ENCODE results near the gene SVIL. TPM values are rescaled to one million over a fixed set of nuclear protein-coding genes. Genes with fewer than 3 reads are reported as not detected.
"Not testable (repeated sequence)": the region's sequence is repeated elsewhere in the genome, so short reads cannot be mapped to it uniquely, and the experiment has no call there.

Gene SVIL
- total RNA-seq, 4 donors from 2014 or later = 785 to 1,099 (median 921) TPM

GRCh38 chr10:29455095-29455494 is 179.7 kb downstream of the SVIL start:
- DNase-seq (ENCODE audit: extremely low spot score) = peak; percentile 81
- 93% methylated on average over 7 of the region's 7 CpGs for WGBS
- TF ChIP-seq POLR2AphosphoS5 (IDR thresholded peaks at IDR 0.05) (peak in 1 of 2 donors; percentile 7), EP300 (IDR thresholded peaks at IDR 0.05) (no peak)
- intact Hi-C loops (cut with DNase I) = no loop called here
- peaks cover 0 to 6% (median 2%) of the 10 kb centered on the region in 4 donors for H3K4me1 ChIP-seq
- no peak overlapping the region for H3K4me3 ChIP-seq
- no peaks in the 10 kb centered on the region for H3K9me3 ChIP-seq
- no peaks in the 10 kb centered on the region for H3K27me3 ChIP-seq
- H3K27ac ChIP-seq (replicated peaks in 1 of 4) = no peak overlapping the region
- H3K36me3 ChIP-seq = peaks cover 20 to 44% (median 41%) of the 10 kb centered on the region in 4 donors

GRCh38 chr10:29454250-29454649 is 180.5 kb downstream of the SVIL start:
- Histone ChIP-seq H3K36me3 (peaks cover 14 to 38% (median 33%) of the 10 kb centered on the region in 4 donors), H3K4me3 (no peak overlapping the region), H3K4me1 (peaks cover 2 to 5% (median 4%) of the 10 kb centered on the region in 4 donors), H3K27me3 (no peaks in the 10 kb centered on the region), H3K9me3 (no peaks in the 10 kb centered on the region), H3K27ac (replicated peaks in 1 of 4) (no peak overlapping the region)
- intact Hi-C loops (cut with DNase I) = no loop called here
- peak; percentile 74 for DNase-seq (ENCODE audit: extremely low spot score)
- TF ChIP-seq POLR2AphosphoS5 (IDR thresholded peaks at IDR 0.05) (peak in 1 of 2 donors; percentile 36), EP300 (IDR thresholded peaks at IDR 0.05) (no peak)
- 96% methylated on average over 4 of the region's 4 CpGs for WGBS

GRCh38 chr10:29452546-29452945 is 182.2 kb downstream of the SVIL start:
- WGBS = 93% methylated on average over 8 of the region's 8 CpGs
- peak; percentile 64 for DNase-seq (ENCODE audit: extremely low spot score)
- Histone ChIP-seq H3K27me3 (no peaks in the 10 kb centered on the region), H3K4me3 (no peak overlapping the region), H3K27ac (replicated peaks in 1 of 4) (no peak overlapping the region), H3K36me3 (peaks cover 5 to 21% (median 16%) of the 10 kb centered on the region in 4 donors), H3K9me3 (no peaks in the 10 kb centered on the region), H3K4me1 (peaks cover 9 to 20% (median 19%) of the 10 kb centered on the region in 4 donors)
- TF ChIP-seq POLR2AphosphoS5 (IDR thresholded peaks at IDR 0.05) (no peak), CTCF (IDR thresholded peaks at IDR 0.05) (no peak), POLR2A (IDR thresholded peaks at IDR 0.05; ENCODE audit: low read depth) (no peak)
- intact Hi-C loops (cut with DNase I) = no loop called here

DNA sequence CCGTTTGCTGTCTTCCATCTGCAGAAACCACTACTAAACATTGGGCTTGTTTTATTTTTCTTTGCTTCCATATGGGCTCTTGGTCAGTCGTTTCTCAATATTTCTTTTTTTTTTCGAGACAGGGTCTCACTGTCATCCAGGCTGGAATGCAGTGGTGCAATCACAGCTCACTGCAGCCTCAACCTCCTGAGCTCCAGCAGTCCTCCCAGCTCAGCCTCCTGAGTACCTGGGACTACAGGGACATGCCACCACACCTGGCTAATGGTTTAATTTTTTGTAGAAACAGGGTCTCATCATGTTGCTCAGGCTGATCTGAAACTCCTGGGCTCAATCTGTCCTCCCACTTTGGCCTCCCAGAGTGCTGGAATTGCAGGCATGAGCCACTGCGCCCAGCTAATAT is 182.8 kb downstream of the SVIL start:
- intact Hi-C loops (cut with DNase I) = no loop called here
- H3K27ac ChIP-seq (replicated peaks in 1 of 4) = no peak overlapping the region
- peaks cover 0 to 15% (median 10%) of the 10 kb centered on the region in 4 donors for H3K36me3 ChIP-seq
- no peaks in the 10 kb centered on the region for H3K27me3 ChIP-seq
- no peak overlapping the region for H3K4me3 ChIP-seq
- H3K4me1 ChIP-seq = peaks cover 9 to 23% (median 21%) of the 10 kb centered on the region in 4 donors
- 74% methylated on average over 4 of the region's 4 CpGs for WGBS
- H3K9me3 ChIP-seq = no peaks in the 10 kb centered on the region
- DNase-seq (ENCODE audit: extremely low spot score) = no peak
- TF ChIP-seq POLR2A (IDR thresholded peaks at IDR 0.05; ENCODE audit: low read depth) = no peak
- no peak for TF ChIP-seq EP300 (IDR thresholded peaks at IDR 0.05)
- no peak for TF ChIP-seq CTCF (IDR thresholded peaks at IDR 0.05)
- no peak for TF ChIP-seq POLR2AphosphoS5 (IDR thresholded peaks at IDR 0.05)

DNA sequence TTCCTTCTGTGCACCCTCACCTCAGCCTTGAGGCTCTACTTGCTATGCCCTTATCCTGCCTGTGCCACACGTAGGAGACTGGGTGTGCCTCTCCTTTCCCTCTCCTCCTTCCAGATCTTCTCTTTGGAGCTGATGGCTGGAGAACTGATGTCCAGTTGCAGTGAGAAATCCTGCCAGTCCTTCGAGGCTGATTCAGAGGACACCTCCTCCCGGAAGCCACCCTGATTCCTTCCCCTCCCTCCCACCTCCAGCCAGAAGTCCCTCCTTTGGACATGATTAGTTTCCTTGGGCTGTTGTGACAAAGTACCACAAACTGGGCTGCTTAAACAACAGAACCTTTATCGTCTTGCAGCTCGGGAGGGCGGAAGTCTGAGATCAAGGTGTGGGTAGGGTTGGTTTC is 184.4 kb downstream of the SVIL start:
- 96% methylated on average over 6 of the region's 6 CpGs for WGBS
- Histone ChIP-seq H3K4me3 (no peak overlapping the region), H3K4me1 (peaks cover 9 to 34% (median 28%) of the 10 kb centered on the region in 4 donors), H3K9me3 (no peaks in the 10 kb centered on the region), H3K27me3 (no peaks in the 10 kb centered on the region), H3K36me3 (peaks cover 0 to 7% (median 0%) of the 10 kb centered on the region in 4 donors), H3K27ac (replicated peaks in 1 of 4) (no peak overlapping the region)
- intact Hi-C loops (cut with DNase I) = no loop called here
- TF ChIP-seq POLR2A (IDR thresholded peaks at IDR 0.05; ENCODE audit: low read depth) (no peak), POLR2AphosphoS5 (IDR thresholded peaks at IDR 0.05) (peak in 1 of 2 donors; percentile 3)
- DNase-seq (ENCODE audit: extremely low spot score) = no peak

DNA sequence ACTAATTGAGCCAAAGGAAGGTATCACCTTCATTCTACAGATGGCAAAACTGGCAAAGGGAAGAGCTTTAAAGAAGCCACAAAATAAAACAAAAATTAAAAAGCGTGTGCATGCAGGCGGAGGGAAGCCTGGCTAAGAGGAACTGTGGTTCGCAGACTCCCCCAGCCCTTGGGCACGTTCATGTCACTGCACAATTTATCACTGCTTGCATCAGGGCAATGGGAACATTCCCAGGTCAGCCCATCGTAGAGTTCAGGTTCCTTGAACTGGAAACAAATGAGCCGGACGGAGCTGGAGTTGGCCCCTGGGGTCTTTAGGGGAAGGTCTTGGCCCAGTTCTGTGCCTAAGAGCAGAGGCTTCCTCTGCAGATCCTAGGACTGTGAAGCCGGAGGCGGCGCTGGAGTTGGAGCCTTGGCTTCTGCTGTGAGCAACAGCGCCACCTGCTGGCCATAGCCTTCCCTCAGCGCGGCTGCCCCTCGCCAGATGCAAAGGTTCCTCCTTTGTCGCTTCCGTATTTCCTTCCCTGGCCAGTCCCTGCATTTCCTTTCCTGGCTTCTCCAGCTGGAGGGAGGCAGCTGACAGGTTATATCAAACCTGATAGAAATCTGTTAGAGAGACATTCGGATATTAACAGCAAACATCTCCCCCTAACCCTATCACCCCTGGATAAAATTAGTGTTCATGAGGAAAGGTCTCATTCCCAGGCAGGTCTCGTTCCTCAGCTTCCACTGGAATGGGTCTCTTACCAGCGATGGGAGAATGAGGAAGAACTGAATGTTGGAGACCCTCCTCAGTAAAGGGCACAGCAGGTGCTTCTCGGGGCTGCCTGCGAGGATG is 185.8 kb downstream of the SVIL start:
- not testable (repeated sequence) for H3K27ac ChIP-seq (replicated peaks in 1 of 4); H3K9me3 ChIP-seq; H3K4me3 ChIP-seq; H3K36me3 ChIP-seq; H3K27me3 ChIP-seq
- TF ChIP-seq POLR2AphosphoS5 (IDR thresholded peaks at IDR 0.05) (peak in 1 of 2 donors; percentile 59), CTCF (IDR thresholded peaks at IDR 0.05) (peak; percentile 75 to 90 (median 89))
- WGBS = 25% methylated on average over 18 of the region's 21 CpGs
- peaks cover 9 to 38% (median 32%) of the 10 kb centered on the region in 4 donors for H3K4me1 ChIP-seq
- intact Hi-C loops (cut with DNase I) = loop anchor here (5.0 kb wide), 2 partner anchors 37 to 62 kb away; no protein-coding TSS in a partner anchor
- peak; percentile 96 for DNase-seq (ENCODE audit: extremely low spot score)

All from esophagus muscularis mucosa (tissue), 4 donors.